ENCODE measurements around the gene FXR1.

FXR1 gene

GRCh38 chr3:181009225-181009624 is 96.8 kb downstream of the FXR1 start:
- Histone ChIP-seq H3K9ac (ENCODE audit: low read depth, low read length) (no peak overlapping the region), H3K4me2 (ENCODE audit: insufficient read depth, low read length) (no peak overlapping the region), H3K27me3 (ENCODE audit: insufficient read depth, low read length, poor library complexity) (no peaks in the 10 kb centered on the region), H3K9me3 (ENCODE audit: insufficient read depth, low read length, severe bottlenecking) (no peaks in the 10 kb centered on the region), H4K20me1 (ENCODE audit: insufficient read depth, low read length) (no peaks in the 10 kb centered on the region), H3K79me2 (ENCODE audit: insufficient read depth, low read length) (no peaks in the 10 kb centered on the region), H3K36me3 (ENCODE audit: insufficient read depth, low read length) (no peaks in the 10 kb centered on the region), H2AFZ (ENCODE audit: low read depth, low read length) (no peak overlapping the region), H3K4me1 (ENCODE audit: insufficient read depth, low read length) (no peaks in the 10 kb centered on the region), H3K4me3 (ENCODE audit: low read depth in 1 of 2, low read length in 2 of 2) (no peak overlapping the region), H3K27ac (ENCODE audit: low read length) (no peak overlapping the region)
- ATAC-seq (ENCODE audit: insufficient read depth, low read depth) (no peak), DNase-seq (no peak)
- TF ChIP-seq CTCF (IDR thresholded peaks at IDR 0.05; ENCODE audit: borderline replicate concordance, extremely low read depth, low read length, poor library complexity, severe bottlenecking) (no peak), EZH2 (IDR thresholded peaks at IDR 0.05; ENCODE audit: borderline replicate concordance, low read depth, low read length, severe bottlenecking) (no peak)

GRCh38 chr3:181017690-181018089 is 105.2 kb downstream of the FXR1 start:
- Histone ChIP-seq H3K9me3 (ENCODE audit: insufficient read depth, low read length, severe bottlenecking) (no peaks in the 10 kb centered on the region), H3K27me3 (ENCODE audit: insufficient read depth, low read length, poor library complexity) (peaks cover 2% of the 10 kb centered on the region), H3K9ac (ENCODE audit: low read depth, low read length) (no peak overlapping the region), H3K36me3 (ENCODE audit: insufficient read depth, low read length) (no peaks in the 10 kb centered on the region), H3K4me3 (ENCODE audit: low read depth in 1 of 2, low read length in 2 of 2) (no peak overlapping the region), H3K79me2 (ENCODE audit: insufficient read depth, low read length) (no peaks in the 10 kb centered on the region), H3K27ac (ENCODE audit: low read length) (no peak overlapping the region), H4K20me1 (ENCODE audit: insufficient read depth, low read length) (no peaks in the 10 kb centered on the region), H2AFZ (ENCODE audit: low read depth, low read length) (no peak overlapping the region), H3K4me1 (ENCODE audit: insufficient read depth, low read length) (no peaks in the 10 kb centered on the region), H3K4me2 (ENCODE audit: insufficient read depth, low read length) (no peak overlapping the region)
- TF ChIP-seq CTCF (IDR thresholded peaks at IDR 0.05; ENCODE audit: borderline replicate concordance, extremely low read depth, low read length, poor library complexity, severe bottlenecking) (no peak), EZH2 (IDR thresholded peaks at IDR 0.05; ENCODE audit: borderline replicate concordance, low read depth, low read length, severe bottlenecking) (no peak)
- DNase-seq: no peak
- no peak for ATAC-seq (ENCODE audit: insufficient read depth, low read depth)

GRCh38 chr3:181025204-181025603 is 112.7 kb downstream of the FXR1 start:
- H4K20me1 ChIP-seq (ENCODE audit: insufficient read depth, low read length): no peaks in the 10 kb centered on the region
- no peak overlapping the region for H3K9ac ChIP-seq (ENCODE audit: low read depth, low read length)
- peaks cover 2% of the 10 kb centered on the region for H3K27me3 ChIP-seq (ENCODE audit: insufficient read depth, low read length, poor library complexity)
- H3K4me2 ChIP-seq (ENCODE audit: insufficient read depth, low read length): no peak overlapping the region
- H3K27ac ChIP-seq (ENCODE audit: low read length): no peak overlapping the region
- TF ChIP-seq EZH2 (IDR thresholded peaks at IDR 0.05; ENCODE audit: borderline replicate concordance, low read depth, low read length, severe bottlenecking): no peak
- no peak for TF ChIP-seq CTCF (IDR thresholded peaks at IDR 0.05; ENCODE audit: borderline replicate concordance, extremely low read depth, low read length, poor library complexity, severe bottlenecking)
- no peak for DNase-seq
- no peak overlapping the region for H3K4me3 ChIP-seq (ENCODE audit: low read depth in 1 of 2, low read length in 2 of 2)
- ATAC-seq (ENCODE audit: insufficient read depth, low read depth): no peak
- H3K79me2 ChIP-seq (ENCODE audit: insufficient read depth, low read length): no peaks in the 10 kb centered on the region
- no peaks in the 10 kb centered on the region for H3K36me3 ChIP-seq (ENCODE audit: insufficient read depth, low read length)
- H3K9me3 ChIP-seq (ENCODE audit: insufficient read depth, low read length, severe bottlenecking): no peaks in the 10 kb centered on the region
- no peak overlapping the region for H2AFZ ChIP-seq (ENCODE audit: low read depth, low read length)
- H3K4me1 ChIP-seq (ENCODE audit: insufficient read depth, low read length): no peaks in the 10 kb centered on the region

- DNase-seq (no peak), ATAC-seq (ENCODE audit: insufficient read depth, low read depth) (no peak)
- Histone ChIP-seq H2AFZ (ENCODE audit: low read depth, low read length) (no peak overlapping the region), H3K9me3 (ENCODE audit: insufficient read depth, low read length, severe bottlenecking) (no peaks in the 10 kb centered on the region), H3K9ac (ENCODE audit: low read depth, low read length) (no peak overlapping the region), H3K27me3 (ENCODE audit: insufficient read depth, low read length, poor library complexity) (no peaks in the 10 kb centered on the region), H3K27ac (ENCODE audit: low read length) (no peak overlapping the region), H3K4me1 (ENCODE audit: insufficient read depth, low read length) (no peaks in the 10 kb centered on the region), H3K36me3 (ENCODE audit: insufficient read depth, low read length) (no peaks in the 10 kb centered on the region), H3K79me2 (ENCODE audit: insufficient read depth, low read length) (no peaks in the 10 kb centered on the region), H4K20me1 (ENCODE audit: insufficient read depth, low read length) (no peaks in the 10 kb centered on the region), H3K4me3 (ENCODE audit: low read depth in 1 of 2, low read length in 2 of 2) (no peak overlapping the region), H3K4me2 (ENCODE audit: insufficient read depth, low read length) (no peak overlapping the region)
- no peak for TF ChIP-seq EZH2 (IDR thresholded peaks at IDR 0.05; ENCODE audit: borderline replicate concordance, low read depth, low read length, severe bottlenecking)
- TF ChIP-seq CTCF (IDR thresholded peaks at IDR 0.05; ENCODE audit: borderline replicate concordance, extremely low read depth, low read length, poor library complexity, severe bottlenecking): no peak
Observed at GRCh38 chr3:181030948-181031347, 118.5 kb downstream of the FXR1 start.

Measured in DND-41 (cell line).